ENCODE results near the gene SEMA3C.

SEMA3C gene

GRCh38 chr7:80890426-80891258 is 28.2 kb downstream of the SEMA3C start:
- DNase-seq (ENCODE audit: low read depth in 3 of 3, low spot score in 1 of 3) = no peak

GRCh38 chr7:80889525-80889924 is 29.3 kb downstream of the SEMA3C start:
- DNase-seq (ENCODE audit: low read depth in 3 of 3, low spot score in 1 of 3) = no peak

- no peak for DNase-seq (ENCODE audit: low read depth in 3 of 3, low spot score in 1 of 3)
These were observed 33.1 kb downstream of the SEMA3C start for GRCh38 chr7:80885757-80886156.

- DNase-seq (ENCODE audit: low read depth in 3 of 3, low spot score in 1 of 3) = no peak
These were observed 34.2 kb downstream of the SEMA3C start for GRCh38 chr7:80884511-80885195.

GRCh38 chr7:80883154-80884025 is 35.5 kb downstream of the SEMA3C start:
- DNase-seq (ENCODE audit: low read depth in 3 of 3, low spot score in 1 of 3) = no peak

- no peak for DNase-seq (ENCODE audit: low read depth in 3 of 3, low spot score in 1 of 3)
These were observed 36.5 kb downstream of the SEMA3C start for GRCh38 chr7:80882213-80882801.

GRCh38 chr7:80881351-80881900 is 37.4 kb downstream of the SEMA3C start:
- DNase-seq (ENCODE audit: low read depth in 3 of 3, low spot score in 1 of 3) = no peak

- DNase-seq (ENCODE audit: low read depth in 3 of 3, low spot score in 1 of 3) = no peak
These were observed 39.0 kb downstream of the SEMA3C start for GRCh38 chr7:80879849-80880248.

GRCh38 chr7:80876894-80877414 is 41.9 kb downstream of the SEMA3C start:
- DNase-seq (ENCODE audit: low read depth in 3 of 3, low spot score in 1 of 3) = no peak

- no peak for DNase-seq (ENCODE audit: low read depth in 3 of 3, low spot score in 1 of 3)
These were observed 43.2 kb downstream of the SEMA3C start for GRCh38 chr7:80875537-80876120.

- no peak for DNase-seq (ENCODE audit: low read depth in 3 of 3, low spot score in 1 of 3)
These were observed 45.7 kb downstream of the SEMA3C start for GRCh38 chr7:80873140-80873539.

- DNase-seq (ENCODE audit: low read depth in 3 of 3, low spot score in 1 of 3) = no peak
These were observed 47.6 kb downstream of the SEMA3C start for GRCh38 chr7:80871228-80871627.

- DNase-seq (ENCODE audit: low read depth in 3 of 3, low spot score in 1 of 3) = no peak
These were observed 48.0 kb downstream of the SEMA3C start for GRCh38 chr7:80870813-80871212.

- no peak for DNase-seq (ENCODE audit: low read depth in 3 of 3, low spot score in 1 of 3)
These were observed 48.8 kb downstream of the SEMA3C start for GRCh38 chr7:80869821-80870751.

GRCh38 chr7:80869106-80869784 is 49.6 kb downstream of the SEMA3C start:
- DNase-seq (ENCODE audit: low read depth in 3 of 3, low spot score in 1 of 3) = no peak

- no peak for DNase-seq (ENCODE audit: low read depth in 3 of 3, low spot score in 1 of 3)
These were observed 50.3 kb downstream of the SEMA3C start for GRCh38 chr7:80868566-80868965.

- DNase-seq (ENCODE audit: low read depth in 3 of 3, low spot score in 1 of 3) = no peak
These were observed 58.3 kb downstream of the SEMA3C start for GRCh38 chr7:80860554-80860953.

- no peak for DNase-seq (ENCODE audit: low read depth in 3 of 3, low spot score in 1 of 3)
These were observed 59.4 kb downstream of the SEMA3C start for GRCh38 chr7:80859272-80859970.

All from stimulated activated CD4-positive, alpha-beta T cell treated with anti-CD3 and anti-CD28 coated beads, TNF-alpha, amount 100 ng/mL, for 1 hour (primary cell).